ENCODE data around the gene AGTPBP1. TPM values are rescaled to one million over a fixed set of nuclear protein-coding genes. Genes with fewer than 3 reads are reported as not detected.

AGTPBP1 gene
- total RNA-seq, 1 experiment from 2014 or later, result 14.0 TPM

DNA sequence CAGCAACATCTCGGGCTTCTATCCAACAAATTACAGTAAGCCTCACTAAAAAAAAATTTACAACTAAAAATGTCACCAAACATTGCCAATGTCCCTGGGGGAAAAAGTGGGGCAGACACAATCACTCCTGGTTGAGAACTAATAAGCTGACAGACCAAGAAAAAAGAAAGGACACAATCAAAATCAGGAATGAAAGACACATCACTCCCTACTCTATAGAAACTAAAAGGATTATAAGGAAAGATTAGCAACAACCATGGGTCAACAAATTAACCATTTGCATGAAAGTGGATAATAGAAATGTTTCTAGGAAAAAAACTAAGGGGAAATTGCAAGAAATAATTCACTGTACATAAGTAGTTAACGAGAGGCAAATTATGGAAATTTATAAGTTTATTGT, 53.4 kb downstream of the AGTPBP1 start:
- CTCF ChIA-PET, result no interaction called here
- intact Hi-C loops (cut with micrococcal nuclease; ENCODE audit: unreplicated experiment), result no loop called here
- BruUV-seq (replicated peaks), result no TSS peak
- DNase-seq, result no peak
- H3K4me3 Mint-ChIP-seq (ENCODE audit: low read depth, unreplicated experiment), result no peak overlapping the region
- no peaks in the 10 kb centered on the region for H3K36me3 Mint-ChIP-seq (ENCODE audit: insufficient read depth, unreplicated experiment)
- H3K27ac Mint-ChIP-seq (ENCODE audit: unreplicated experiment), result no peak overlapping the region
- TF ChIP-seq, protein P1, sequence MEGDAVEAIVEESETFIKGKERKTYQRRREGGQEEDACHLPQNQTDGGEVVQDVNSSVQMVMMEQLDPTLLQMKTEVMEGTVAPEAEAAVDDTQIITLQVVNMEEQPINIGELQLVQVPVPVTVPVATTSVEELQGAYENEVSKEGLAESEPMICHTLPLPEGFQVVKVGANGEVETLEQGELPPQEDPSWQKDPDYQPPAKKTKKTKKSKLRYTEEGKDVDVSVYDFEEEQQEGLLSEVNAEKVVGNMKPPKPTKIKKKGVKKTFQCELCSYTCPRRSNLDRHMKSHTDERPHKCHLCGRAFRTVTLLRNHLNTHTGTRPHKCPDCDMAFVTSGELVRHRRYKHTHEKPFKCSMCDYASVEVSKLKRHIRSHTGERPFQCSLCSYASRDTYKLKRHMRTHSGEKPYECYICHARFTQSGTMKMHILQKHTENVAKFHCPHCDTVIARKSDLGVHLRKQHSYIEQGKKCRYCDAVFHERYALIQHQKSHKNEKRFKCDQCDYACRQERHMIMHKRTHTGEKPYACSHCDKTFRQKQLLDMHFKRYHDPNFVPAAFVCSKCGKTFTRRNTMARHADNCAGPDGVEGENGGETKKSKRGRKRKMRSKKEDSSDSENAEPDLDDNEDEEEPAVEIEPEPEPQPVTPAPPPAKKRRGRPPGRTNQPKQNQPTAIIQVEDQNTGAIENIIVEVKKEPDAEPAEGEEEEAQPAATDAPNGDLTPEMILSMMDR (IDR thresholded peaks at IDR 0.05; ENCODE audit: unreplicated experiment), result no peak
- H3K27me3 Mint-ChIP-seq (ENCODE audit: unreplicated experiment), result no peaks in the 10 kb centered on the region
- H3K4me1 Mint-ChIP-seq (ENCODE audit: low read depth, unreplicated experiment), result no peaks in the 10 kb centered on the region
- no peaks in the 10 kb centered on the region for H3K9me3 Mint-ChIP-seq (ENCODE audit: low read depth, unreplicated experiment)

DNA sequence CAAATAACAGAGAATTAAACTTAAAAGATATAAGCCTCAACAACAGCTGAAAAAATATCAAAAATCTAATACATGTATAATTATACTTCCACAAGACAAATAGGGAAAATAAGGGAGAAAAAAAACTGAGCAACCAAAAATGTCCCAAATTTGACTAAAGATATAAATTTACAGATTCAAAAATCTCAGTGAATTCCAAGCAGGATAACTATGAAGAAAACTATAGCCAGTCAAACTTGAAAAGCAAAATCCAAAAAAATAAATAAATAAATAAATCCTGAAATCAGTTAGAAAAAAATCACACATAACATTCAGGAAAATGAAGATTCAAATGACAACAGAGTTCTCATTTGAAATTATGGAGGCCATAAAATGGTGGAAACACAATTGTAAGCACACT, 56.7 kb downstream of the AGTPBP1 start:
- no peak overlapping the region for H3K27ac Mint-ChIP-seq (ENCODE audit: unreplicated experiment)
- H3K36me3 Mint-ChIP-seq (ENCODE audit: insufficient read depth, unreplicated experiment), result no peaks in the 10 kb centered on the region
- no peak for DNase-seq
- no peak overlapping the region for H3K4me3 Mint-ChIP-seq (ENCODE audit: low read depth, unreplicated experiment)
- H3K9me3 Mint-ChIP-seq (ENCODE audit: low read depth, unreplicated experiment), result no peaks in the 10 kb centered on the region
- no peaks in the 10 kb centered on the region for H3K27me3 Mint-ChIP-seq (ENCODE audit: unreplicated experiment)
- CTCF ChIA-PET, result no interaction called here
- TF ChIP-seq, protein P1 (IDR thresholded peaks at IDR 0.05; ENCODE audit: unreplicated experiment), result no peak
- intact Hi-C loops (cut with micrococcal nuclease; ENCODE audit: unreplicated experiment), result no loop called here
- no TSS peak for BruUV-seq (replicated peaks)
- no peaks in the 10 kb centered on the region for H3K4me1 Mint-ChIP-seq (ENCODE audit: low read depth, unreplicated experiment)

DNA sequence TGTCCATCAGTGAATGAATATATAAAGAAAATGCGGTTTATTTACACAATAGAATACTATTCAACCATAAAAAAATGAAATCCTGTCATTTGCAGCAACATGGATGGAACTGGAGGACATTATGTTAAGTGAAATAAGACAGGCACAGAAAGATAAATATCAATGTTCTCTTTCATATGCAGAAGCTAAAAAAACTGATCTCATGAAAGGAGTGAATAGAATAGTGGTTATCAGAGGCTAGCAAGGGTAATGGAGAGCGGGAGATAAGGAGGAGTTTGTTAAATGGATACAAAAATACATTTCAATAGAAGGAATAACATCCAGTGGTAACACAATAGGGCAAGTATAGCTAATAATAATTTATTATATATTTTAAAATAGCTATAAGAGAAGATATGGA, 65.0 kb downstream of the AGTPBP1 start:
- Mint-ChIP-seq H3K36me3 (ENCODE audit: insufficient read depth, unreplicated experiment) (no peaks in the 10 kb centered on the region), H3K27ac (ENCODE audit: unreplicated experiment) (no peak overlapping the region), H3K9me3 (ENCODE audit: low read depth, unreplicated experiment) (no peaks in the 10 kb centered on the region), H3K4me3 (ENCODE audit: low read depth, unreplicated experiment) (no peak overlapping the region), H3K4me1 (ENCODE audit: low read depth, unreplicated experiment) (no peaks in the 10 kb centered on the region), H3K27me3 (ENCODE audit: unreplicated experiment) (no peaks in the 10 kb centered on the region)
- intact Hi-C loops (cut with micrococcal nuclease; ENCODE audit: unreplicated experiment), result no loop called here
- TF ChIP-seq, protein P1 (IDR thresholded peaks at IDR 0.05; ENCODE audit: unreplicated experiment), result no peak
- CTCF ChIA-PET, result no interaction called here
- no peak for DNase-seq
- no TSS peak for BruUV-seq (replicated peaks)

DNA sequence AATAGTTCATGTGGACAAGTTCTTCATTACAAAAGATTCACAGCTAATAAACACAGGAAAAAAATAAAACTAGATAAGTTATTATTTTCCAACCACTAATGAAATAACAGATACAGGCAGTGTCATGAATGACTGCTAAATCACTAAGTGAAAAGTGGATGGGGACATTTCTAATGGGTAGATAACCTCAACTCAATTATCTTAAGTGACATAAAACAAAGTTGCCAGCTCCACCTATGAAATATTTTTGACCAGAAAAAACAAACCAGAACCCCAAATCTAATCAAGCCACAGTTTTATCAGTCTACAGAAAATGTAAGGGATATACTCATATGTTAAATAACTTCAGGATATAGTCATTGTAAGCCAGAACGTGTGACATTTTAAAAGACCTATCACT, 74.4 kb downstream of the AGTPBP1 start:
- TF ChIP-seq, protein P1 (IDR thresholded peaks at IDR 0.05; ENCODE audit: unreplicated experiment), result no peak
- no peaks in the 10 kb centered on the region for H3K4me1 Mint-ChIP-seq (ENCODE audit: low read depth, unreplicated experiment)
- no peak for DNase-seq
- no peak overlapping the region for H3K27ac Mint-ChIP-seq (ENCODE audit: unreplicated experiment)
- H3K9me3 Mint-ChIP-seq (ENCODE audit: low read depth, unreplicated experiment), result no peaks in the 10 kb centered on the region
- H3K36me3 Mint-ChIP-seq (ENCODE audit: insufficient read depth, unreplicated experiment), result no peaks in the 10 kb centered on the region
- intact Hi-C loops (cut with micrococcal nuclease; ENCODE audit: unreplicated experiment), result no loop called here
- CTCF ChIA-PET, result no interaction called here
- no TSS peak for BruUV-seq (replicated peaks)
- no peak overlapping the region for H3K4me3 Mint-ChIP-seq (ENCODE audit: low read depth, unreplicated experiment)
- H3K27me3 Mint-ChIP-seq (ENCODE audit: unreplicated experiment), result no peaks in the 10 kb centered on the region

DNA sequence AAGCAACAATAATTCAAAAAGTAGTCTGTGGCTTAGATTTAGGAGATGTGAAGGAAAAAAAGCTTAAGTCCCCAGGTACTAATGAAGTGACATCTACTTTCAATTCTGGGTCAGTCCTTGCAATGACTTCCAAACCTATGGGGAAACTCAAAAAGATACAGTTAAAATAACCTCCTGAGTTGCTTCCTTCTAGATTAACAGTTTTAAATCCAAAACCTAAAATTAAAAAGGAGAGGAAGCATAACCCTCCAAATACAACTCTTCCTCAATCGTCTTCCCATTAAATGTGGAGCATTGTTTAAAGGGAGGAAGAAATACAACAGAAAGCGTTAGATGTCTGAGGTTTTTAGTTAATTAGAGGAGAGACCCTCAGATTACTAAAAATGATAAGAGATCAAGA, 75.7 kb downstream of the AGTPBP1 start:
- BruUV-seq (replicated peaks), result no TSS peak
- CTCF ChIA-PET, result no interaction called here
- H3K27me3 Mint-ChIP-seq (ENCODE audit: unreplicated experiment), result no peaks in the 10 kb centered on the region

More for the DNA sequence above, 75.7 kb downstream of the AGTPBP1 start:
- TF ChIP-seq, protein P1 (IDR thresholded peaks at IDR 0.05; ENCODE audit: unreplicated experiment), result no peak
- Mint-ChIP-seq H3K4me1 (ENCODE audit: low read depth, unreplicated experiment) (no peaks in the 10 kb centered on the region), H3K27ac (ENCODE audit: unreplicated experiment) (no peak overlapping the region), H3K9me3 (ENCODE audit: low read depth, unreplicated experiment) (no peaks in the 10 kb centered on the region), H3K4me3 (ENCODE audit: low read depth, unreplicated experiment) (no peak overlapping the region), H3K36me3 (ENCODE audit: insufficient read depth, unreplicated experiment) (no peaks in the 10 kb centered on the region)
- intact Hi-C loops (cut with micrococcal nuclease; ENCODE audit: unreplicated experiment), result no loop called here
- no peak for DNase-seq
